Stimulated activated CD4-positive, alpha-beta T cell treated with anti-CD3 and anti-CD28 coated beads, Interleukin-1b, Interleukin-23, amount 100 ng/mL, for 48 hours (primary cell): ENCODE results near the gene CENPU.
A peak's percentile ranks its signal among the peaks of the same experiment; 100 is the strongest.
"Not testable (repeated sequence)": the region's sequence is repeated elsewhere in the genome, so short reads cannot be mapped to it uniquely, and the experiment has no call there.

ENCODE experiments used
- DNase-seq: peaks from one replicate; pipeline ENCODE4 v3.0.0-alpha.2; 2020

The CENPU gene

GRCh38 chr4:184657820-184658219 is 76.1 kb downstream of the CENPU start:
- not testable (repeated sequence) for DNase-seq

GRCh38 chr4:184657144-184657543 is 76.8 kb downstream of the CENPU start:
- no peak for DNase-seq

DNA sequence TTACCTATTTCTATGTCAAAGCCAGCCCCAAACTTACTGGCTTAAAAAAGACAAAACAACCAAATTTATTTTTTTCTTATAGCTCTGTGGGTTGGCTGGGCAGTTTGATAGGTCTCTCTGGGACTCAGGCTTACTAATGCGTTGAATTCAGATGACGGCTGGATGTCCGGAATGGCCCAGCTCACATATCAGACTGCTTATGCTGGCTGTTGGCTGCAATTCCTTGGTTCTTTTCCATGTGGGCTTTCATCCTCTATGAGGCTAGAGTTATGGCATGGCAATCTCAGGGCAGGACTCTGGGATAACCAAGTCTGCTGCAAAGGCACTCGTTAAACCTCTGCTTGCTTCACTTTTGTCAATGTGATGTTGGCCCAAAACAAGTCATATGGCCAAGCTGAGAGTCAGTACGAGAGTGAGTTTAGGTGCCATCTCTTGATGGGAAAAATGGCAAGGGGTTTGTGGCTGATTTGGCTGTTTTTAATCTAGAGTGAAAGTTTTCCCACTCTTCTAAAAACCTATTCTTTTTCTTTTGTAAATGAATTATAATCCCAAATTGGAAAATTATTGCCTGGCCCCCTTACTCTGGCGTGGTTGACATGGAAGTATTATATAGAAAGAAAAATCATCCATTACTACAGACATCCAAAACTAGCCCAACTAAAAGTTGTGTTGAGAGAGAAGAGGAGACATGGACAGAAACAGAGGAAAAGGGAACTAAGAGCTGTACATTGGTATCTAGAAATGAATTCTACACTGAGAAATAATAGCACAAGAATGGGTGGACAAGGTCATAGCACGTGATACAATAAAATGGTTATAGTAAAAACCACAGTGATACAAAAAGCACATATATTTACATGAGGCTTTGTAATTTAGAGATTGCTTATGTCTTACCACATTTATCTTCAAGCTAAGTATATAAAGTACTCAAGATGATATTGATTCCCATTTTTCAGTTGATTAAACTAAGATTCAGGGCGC is 77.7 kb downstream of the CENPU start:
- DNase-seq, result no peak

GRCh38 chr4:184653650-184654049 is 80.2 kb downstream of the CENPU start:
- DNase-seq, result no peak

DNA sequence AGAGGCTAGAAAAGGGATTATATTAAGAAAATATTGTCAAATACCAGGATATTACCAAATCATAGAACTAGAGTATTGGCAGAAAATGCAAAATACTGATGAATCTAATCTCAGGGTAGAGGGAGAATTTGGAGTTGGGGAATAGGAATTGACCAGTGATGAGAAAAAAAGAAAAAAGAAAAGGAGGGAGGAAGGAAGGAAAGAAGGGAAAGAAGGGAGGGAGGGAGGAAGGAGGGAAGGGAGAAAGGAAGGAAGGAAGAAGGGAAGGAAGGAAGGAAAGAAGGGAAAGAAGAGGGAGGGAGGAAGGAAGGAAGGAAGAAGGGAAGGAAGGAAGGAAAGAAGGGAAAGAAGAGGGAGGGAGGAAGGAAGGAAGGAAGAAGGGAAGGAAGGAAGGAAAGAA is 81.2 kb downstream of the CENPU start:
- not testable (repeated sequence) for DNase-seq

DNA sequence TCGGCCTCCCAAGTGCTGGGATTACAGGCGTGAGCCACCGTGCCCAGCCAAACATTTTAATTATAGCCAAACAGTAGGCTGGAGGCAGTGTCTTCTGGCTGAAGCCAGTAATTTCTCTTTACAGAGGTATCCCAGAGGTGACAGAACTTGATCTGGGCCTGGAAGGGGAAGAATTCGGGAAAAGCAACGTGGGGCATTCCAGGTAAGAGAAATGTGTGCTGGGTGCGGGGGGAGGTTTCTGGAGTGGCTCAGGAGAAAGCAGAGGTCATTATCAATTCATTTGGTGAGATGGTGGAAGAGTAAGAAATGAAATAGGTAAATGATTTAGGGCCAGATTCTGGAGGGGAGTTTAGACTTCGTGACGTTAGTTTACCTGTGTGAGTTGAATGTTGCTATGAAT is 82.0 kb downstream of the CENPU start:
- no peak for DNase-seq

DNA sequence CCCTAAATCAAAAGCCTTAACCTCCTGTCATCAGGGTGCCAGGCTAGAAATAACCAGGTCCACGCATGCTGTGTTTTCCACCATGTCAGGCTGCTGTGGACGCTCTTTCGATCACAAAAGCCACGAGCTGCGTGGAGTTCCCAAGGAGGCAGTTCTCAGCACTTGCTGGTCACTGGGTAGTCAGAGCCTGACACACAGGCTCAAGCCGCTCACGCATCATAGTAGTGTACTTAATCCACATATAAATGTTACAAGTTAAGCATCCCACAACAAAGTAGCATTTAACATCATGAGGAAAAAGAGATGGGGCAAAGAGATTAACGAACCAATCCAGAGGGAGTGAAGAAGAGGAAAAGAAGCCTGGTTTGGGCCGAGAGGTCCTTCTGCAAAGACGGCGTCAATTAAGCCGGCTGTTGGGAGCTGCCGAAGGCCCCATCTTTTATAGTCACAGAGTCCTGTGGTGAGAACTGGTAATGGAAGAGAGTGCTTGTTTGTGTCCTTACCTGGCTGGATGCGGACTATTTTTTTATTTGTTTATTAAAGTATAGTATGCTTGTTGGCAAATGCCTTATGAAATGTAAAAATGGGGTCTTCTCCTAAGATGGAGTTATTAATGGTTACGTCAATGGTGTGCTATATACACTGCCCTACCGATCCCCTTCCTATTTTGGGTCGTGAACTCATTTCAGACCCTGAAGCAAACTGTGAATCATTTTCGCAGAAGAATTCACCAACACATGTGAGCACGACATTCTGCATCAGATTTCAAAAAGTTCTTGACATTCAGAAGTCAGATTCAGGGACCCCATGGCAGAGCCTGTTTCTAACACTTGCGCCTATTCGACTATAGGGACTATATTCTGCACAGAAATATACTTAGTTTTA is 83.7 kb downstream of the CENPU start:
- peak; percentile 17 for DNase-seq

GRCh38 chr4:184649026-184649970 is 84.6 kb downstream of the CENPU start, which contains the start of the genes CASP3 and PRIMPOL:
Gene CASP3, minus strand, starts transcription at chr4:184649447. Its CDS starts 10,994 bp downstream, at chr4:184638453.
Gene PRIMPOL, plus strand, starts transcription at chr4:184649738. Its CDS starts 7,403 bp downstream, at chr4:184657141.
- DNase-seq, result peak; percentile 94

DNA sequence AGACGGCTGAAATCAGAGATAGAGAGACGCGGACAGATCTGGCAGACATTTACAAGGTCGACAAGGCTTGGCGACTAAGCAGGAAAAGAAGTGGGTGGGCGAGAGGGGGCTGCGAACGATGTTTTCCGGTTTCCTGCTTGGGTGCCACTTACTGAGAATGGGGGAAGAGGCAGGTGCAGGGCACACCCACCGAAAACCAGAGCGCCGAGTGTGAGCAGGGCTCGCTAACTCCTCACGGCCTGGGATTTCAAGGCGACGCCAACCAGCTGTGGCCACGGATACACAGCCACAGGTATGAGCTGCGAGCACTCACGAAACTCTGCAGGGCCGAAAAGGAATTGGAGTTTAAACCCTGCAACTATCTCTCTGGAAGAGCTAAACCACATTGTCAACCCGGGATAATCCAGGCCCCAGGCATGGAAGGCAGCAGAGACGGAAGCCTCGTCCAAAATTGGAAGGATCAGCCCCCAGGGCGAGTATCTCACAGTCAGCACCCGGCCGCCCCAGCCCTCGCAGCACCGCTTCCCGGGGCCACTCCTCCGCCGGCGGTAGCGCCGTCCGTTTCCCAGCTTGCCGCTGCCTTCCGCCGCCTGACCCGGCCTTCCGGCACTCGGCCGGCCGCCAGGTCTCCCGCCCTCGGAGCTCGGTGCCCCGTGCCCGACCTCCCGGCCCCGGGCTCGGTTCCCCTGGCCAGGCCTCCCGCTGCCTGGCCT is 85.4 kb downstream of the CENPU start:
- peak; percentile 36 for DNase-seq

GRCh38 chr4:184648054-184648312 is 85.9 kb downstream of the CENPU start:
- DNase-seq, result no peak

GRCh38 chr4:184647266-184648053 is 86.4 kb downstream of the CENPU start:
- DNase-seq, result no peak

DNA sequence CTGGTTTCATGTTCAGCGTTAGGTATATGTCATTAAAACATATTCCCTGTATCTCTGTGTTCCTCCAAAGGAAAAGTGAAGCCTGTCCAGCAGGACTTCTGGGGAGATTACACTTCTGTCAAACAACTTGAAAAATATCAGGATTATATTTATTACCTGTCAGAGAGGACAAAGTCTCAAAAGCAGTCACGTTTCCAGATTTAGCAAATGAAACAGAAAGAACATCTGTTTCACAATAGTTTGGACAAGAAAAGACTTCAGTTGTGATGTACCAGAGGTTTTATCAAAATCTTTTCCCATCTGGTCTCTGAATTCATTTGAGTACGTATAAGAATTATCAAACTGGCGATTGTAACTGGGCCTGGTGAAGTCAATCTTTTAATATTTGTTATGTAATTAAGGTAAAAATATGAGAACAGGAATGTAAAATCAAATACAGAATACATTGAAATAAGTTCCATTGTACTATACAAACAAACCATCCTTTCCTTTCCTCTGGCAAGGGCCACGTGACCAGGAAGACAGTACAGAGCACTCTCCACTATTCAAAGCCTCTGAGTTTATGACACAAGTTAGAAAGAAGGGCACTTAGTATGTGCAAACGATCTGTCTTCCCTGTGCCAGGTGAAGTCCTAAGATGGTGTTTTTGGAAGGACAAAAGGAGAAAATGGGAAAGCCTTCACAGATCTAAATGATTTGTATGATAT is 87.8 kb downstream of the CENPU start:
- no peak for DNase-seq

- DNase-seq, result peak; percentile 16
These were observed 89.2 kb downstream of the CENPU start for GRCh38 chr4:184644553-184645307.
